ENCODE measurements around the gene CARD6.

Gene CARD6

DNA sequence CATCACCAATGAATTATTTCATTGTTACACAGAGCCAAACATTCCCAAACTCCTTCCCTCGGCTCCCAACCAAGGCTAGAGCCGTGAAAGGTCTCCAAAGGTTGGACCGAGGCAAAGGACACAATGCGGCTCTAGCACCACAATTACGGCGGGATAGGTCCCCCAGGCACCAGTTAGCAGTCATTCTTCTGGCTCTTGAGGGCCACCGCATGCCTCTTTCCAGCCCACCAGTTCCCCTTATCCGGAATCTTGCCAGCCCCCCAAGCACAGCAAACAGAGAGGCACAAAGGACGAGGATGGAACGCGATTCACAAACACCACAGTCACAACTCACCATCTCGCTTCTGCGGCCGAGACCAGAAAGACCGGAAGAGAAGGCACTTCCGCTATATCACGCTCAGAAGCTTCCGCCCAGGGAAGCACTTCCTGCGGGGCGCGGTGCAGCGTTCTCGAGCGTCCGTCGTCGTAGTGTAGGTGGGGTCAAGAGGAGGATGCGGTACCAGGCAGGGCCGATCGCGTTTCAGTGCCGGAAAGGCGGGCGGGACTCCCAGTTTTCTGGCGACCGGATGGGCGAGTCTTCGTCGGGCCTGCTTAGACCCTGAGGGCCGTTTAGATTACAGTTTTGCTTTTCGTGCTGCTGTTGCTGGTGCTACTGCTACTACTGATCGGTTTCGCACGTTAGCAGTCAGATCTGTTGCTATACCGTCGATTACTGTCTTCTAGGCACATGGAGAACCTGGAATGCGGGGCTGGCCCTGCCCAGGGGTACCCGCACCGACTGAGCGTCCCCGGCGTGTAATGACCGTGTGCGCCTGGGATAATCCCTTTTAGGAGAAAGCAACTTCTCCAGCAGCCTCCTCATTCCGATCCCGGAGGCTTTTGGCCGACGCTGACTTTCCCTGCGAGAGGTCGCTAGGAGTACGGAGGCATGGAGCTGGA lies 6.0 kb upstream of the CARD6 start, which contains the start of gene RPL37 (continued):
- TF ChIP-seq, protein P1, sequence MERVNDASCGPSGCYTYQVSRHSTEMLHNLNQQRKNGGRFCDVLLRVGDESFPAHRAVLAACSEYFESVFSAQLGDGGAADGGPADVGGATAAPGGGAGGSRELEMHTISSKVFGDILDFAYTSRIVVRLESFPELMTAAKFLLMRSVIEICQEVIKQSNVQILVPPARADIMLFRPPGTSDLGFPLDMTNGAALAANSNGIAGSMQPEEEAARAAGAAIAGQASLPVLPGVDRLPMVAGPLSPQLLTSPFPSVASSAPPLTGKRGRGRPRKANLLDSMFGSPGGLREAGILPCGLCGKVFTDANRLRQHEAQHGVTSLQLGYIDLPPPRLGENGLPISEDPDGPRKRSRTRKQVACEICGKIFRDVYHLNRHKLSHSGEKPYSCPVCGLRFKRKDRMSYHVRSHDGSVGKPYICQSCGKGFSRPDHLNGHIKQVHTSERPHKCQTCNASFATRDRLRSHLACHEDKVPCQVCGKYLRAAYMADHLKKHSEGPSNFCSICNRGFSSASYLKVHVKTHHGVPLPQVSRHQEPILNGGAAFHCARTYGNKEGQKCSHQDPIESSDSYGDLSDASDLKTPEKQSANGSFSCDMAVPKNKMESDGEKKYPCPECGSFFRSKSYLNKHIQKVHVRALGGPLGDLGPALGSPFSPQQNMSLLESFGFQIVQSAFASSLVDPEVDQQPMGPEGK (CRISPR knock-in tag; IDR thresholded peaks at IDR 0.05; ENCODE audit: borderline replicate concordance): no peak

DNA sequence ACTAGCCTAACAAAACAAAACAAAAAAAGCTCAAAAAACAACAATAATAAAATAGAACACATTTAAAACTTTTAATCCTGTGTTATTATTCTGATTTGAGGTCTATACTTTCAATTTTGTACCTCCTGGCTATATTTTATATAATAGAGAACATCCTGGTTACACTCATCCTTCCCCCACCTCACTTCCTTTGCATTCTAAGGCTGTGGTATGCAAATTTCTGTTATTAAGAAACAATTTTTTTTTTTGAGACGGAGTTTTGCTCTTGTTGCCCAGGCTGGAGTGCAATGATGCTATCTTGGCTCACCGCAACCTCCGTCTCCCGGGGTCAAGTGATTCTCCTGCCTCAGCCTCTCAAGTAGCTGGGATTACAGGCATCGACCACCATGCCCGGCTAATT lies 3.1 kb upstream of the CARD6 start:
- no peak for ATAC-seq
- TF ChIP-seq RARB (CRISPR knock-in tag; IDR thresholded peaks at IDR 0.05): no peak
- no peak for TF ChIP-seq ZNF8 (CRISPR knock-in tag; IDR thresholded peaks at IDR 0.05)
- TF ChIP-seq ZNF70 (CRISPR knock-in tag; IDR thresholded peaks at IDR 0.05): no peak

DNA sequence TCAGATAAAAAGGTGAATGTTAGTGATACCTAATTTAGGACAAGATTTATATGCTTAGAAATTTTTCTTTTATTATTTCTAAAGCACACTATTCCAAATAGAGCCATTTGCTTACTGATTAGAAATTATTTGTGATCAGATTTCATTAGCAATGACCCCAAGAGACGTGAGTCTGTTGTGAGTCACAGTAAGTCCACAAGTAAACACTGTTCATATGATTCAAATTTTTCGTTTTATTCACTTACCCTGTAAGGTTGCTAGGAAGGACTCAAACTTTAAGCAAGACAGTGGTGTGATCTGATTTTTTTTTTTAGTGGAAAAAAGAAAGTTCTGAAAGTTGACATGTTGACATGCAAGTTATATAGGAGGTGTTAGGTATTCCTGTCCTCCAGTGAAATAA lies 1.2 kb downstream of the CARD6 start:
- no peak for ATAC-seq
- no peak for TF ChIP-seq ZNF565 (CRISPR knock-in tag; conservative IDR thresholded peaks at IDR 0.05; ENCODE audit: low read depth)
- TF ChIP-seq TCF4 (CRISPR knock-in tag; IDR thresholded peaks at IDR 0.05; ENCODE audit: borderline replicate concordance): no peak
- TF ChIP-seq, protein P1 (CRISPR knock-in tag; IDR thresholded peaks at IDR 0.05; ENCODE audit: borderline replicate concordance): no peak
- no peak for TF ChIP-seq ARNTL (CRISPR knock-in tag; IDR thresholded peaks at IDR 0.05; ENCODE audit: borderline replicate concordance, low read depth)
- no peak for TF ChIP-seq ZNF70 (CRISPR knock-in tag; IDR thresholded peaks at IDR 0.05)
- no peak for TF ChIP-seq ZFP3 (CRISPR knock-in tag; IDR thresholded peaks at IDR 0.05)
- TF ChIP-seq, protein P2, sequence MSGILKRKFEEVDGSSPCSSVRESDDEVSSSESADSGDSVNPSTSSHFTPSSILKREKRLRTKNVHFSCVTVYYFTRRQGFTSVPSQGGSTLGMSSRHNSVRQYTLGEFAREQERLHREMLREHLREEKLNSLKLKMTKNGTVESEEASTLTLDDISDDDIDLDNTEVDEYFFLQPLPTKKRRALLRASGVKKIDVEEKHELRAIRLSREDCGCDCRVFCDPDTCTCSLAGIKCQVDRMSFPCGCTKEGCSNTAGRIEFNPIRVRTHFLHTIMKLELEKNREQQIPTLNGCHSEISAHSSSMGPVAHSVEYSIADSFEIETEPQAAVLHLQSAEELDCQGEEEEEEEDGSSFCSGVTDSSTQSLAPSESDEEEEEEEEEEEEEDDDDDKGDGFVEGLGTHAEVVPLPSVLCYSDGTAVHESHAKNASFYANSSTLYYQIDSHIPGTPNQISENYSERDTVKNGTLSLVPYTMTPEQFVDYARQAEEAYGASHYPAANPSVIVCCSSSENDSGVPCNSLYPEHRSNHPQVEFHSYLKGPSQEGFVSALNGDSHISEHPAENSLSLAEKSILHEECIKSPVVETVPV (CRISPR knock-in tag; IDR thresholded peaks at IDR 0.05): no peak
- TF ChIP-seq GLIS3 (CRISPR knock-in tag; IDR thresholded peaks at IDR 0.05): no peak
- TF ChIP-seq ZC3H10 (CRISPR knock-in tag; IDR thresholded peaks at IDR 0.05): no peak
- no peak for TF ChIP-seq ESRRG (CRISPR knock-in tag; IDR thresholded peaks at IDR 0.05)
- no peak for TF ChIP-seq RARB (CRISPR knock-in tag; IDR thresholded peaks at IDR 0.05)
- no peak for TF ChIP-seq BACH2 (CRISPR knock-in tag; IDR thresholded peaks at IDR 0.05; ENCODE audit: borderline replicate concordance)
- no peak for TF ChIP-seq ISL1 (CRISPR knock-in tag; IDR thresholded peaks at IDR 0.05)
- TF ChIP-seq TOX (CRISPR knock-in tag; IDR thresholded peaks at IDR 0.05; ENCODE audit: borderline replicate concordance): no peak
- TF ChIP-seq, protein P3, sequence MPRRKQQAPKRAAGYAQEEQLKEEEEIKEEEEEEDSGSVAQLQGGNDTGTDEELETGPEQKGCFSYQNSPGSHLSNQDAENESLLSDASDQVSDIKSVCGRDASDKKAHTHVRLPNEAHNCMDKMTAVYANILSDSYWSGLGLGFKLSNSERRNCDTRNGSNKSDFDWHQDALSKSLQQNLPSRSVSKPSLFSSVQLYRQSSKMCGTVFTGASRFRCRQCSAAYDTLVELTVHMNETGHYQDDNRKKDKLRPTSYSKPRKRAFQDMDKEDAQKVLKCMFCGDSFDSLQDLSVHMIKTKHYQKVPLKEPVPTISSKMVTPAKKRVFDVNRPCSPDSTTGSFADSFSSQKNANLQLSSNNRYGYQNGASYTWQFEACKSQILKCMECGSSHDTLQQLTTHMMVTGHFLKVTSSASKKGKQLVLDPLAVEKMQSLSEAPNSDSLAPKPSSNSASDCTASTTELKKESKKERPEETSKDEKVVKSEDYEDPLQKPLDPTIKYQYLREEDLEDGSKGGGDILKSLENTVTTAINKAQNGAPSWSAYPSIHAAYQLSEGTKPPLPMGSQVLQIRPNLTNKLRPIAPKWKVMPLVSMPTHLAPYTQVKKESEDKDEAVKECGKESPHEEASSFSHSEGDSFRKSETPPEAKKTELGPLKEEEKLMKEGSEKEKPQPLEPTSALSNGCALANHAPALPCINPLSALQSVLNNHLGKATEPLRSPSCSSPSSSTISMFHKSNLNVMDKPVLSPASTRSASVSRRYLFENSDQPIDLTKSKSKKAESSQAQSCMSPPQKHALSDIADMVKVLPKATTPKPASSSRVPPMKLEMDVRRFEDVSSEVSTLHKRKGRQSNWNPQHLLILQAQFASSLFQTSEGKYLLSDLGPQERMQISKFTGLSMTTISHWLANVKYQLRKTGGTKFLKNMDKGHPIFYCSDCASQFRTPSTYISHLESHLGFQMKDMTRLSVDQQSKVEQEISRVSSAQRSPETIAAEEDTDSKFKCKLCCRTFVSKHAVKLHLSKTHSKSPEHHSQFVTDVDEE (CRISPR knock-in tag; IDR thresholded peaks at IDR 0.05): no peak
- TF ChIP-seq POU6F1 (CRISPR knock-in tag; IDR thresholded peaks at IDR 0.05; ENCODE audit: borderline replicate concordance, low read depth): no peak
- no peak for TF ChIP-seq CSDC2 (CRISPR knock-in tag; IDR thresholded peaks at IDR 0.05)
- TF ChIP-seq ZFP30 (CRISPR knock-in tag; IDR thresholded peaks at IDR 0.05): no peak
- no peak for TF ChIP-seq CREB5 (CRISPR knock-in tag; IDR thresholded peaks at IDR 0.05; ENCODE audit: low read depth)
- TF ChIP-seq SNAI2 (CRISPR knock-in tag; IDR thresholded peaks at IDR 0.05): no peak

Data from SK-N-SH treated with all-trans-retinoic acid at 6 μM for 48 hours (cell line).